Activated CD4-positive, alpha-beta T cell treated with anti-CD3 and anti-CD28 coated beads, Interleukin-10, Interleukin-2, amounts not matched to agents 100 ng/mL and 50 ng/mL, durations not matched to agents 16 hours and 8 hours (primary cell): ENCODE results near the gene NATD1.

Source experiments
- DNase-seq: peaks from one replicate; pipeline ENCODE4 v3.0.0-alpha.2; 2020

The NATD1 gene

DNA sequence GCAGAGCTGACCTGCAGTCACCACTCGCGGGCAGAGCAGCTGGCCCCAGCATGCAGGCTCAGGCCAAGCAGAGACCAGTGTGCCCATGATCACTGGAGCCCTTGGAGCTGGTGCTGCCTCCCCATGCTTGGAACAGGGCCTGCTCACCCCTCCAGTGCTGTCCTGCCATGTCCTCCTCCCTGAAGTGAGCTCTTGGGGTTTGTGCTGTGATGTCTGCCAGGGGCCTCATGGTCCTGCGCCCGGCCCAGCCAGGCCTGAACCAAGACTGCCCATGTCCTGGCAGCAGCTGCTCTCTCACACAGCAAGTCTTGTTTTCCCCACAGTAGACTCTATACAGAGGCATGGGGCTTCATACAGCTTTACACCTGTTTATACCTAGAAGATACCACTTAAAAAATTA is 63.8 kb downstream of the NATD1 start:
- no peak for DNase-seq
